Epithelial cell of esophagus (primary cell): ENCODE data around the gene ARSG.
A peak's percentile ranks its signal among the peaks of the same experiment; 100 is the strongest.

ENCODE experiments used
- DNase-seq: peaks from one replicate; pipeline ENCODE4 v3.0.0; 2010; ENCODE audit warnings: low read depth
- H3K4me3 ChIP-seq: 2 replicates; pipeline ENCODE4 v1.5.1; 2011; ENCODE audit warnings: mild to moderate bottlenecking, low read length, control low read depth
- CTCF ChIP-seq: IDR thresholded peaks from 2 replicates; pipeline ENCODE4 v1.5.1; 2011; ENCODE audit warnings: low read depth, mild to moderate bottlenecking, low read length, control low read depth, inconsistent platforms; ENCODE audit not compliant: insufficient read depth; ENCODE audit errors: missing control alignments

The ARSG gene

GRCh38 chr17:68422821-68423220 is 131.5 kb downstream of the ARSG start:
- no peak overlapping the region for H3K4me3 ChIP-seq
- DNase-seq: no peak
- no peak for TF ChIP-seq CTCF

GRCh38 chr17:68423251-68423650 is 132.0 kb downstream of the ARSG start:
- TF ChIP-seq CTCF: no peak
- no peak for DNase-seq

GRCh38 chr17:68424203-68424602 is 132.9 kb downstream of the ARSG start:
- no peak for DNase-seq
- no peak for TF ChIP-seq CTCF
- H3K4me3 ChIP-seq: no peak overlapping the region

More at GRCh38 chr17:68423251-68423650, 132.0 kb downstream of the ARSG start:
- H3K4me3 ChIP-seq: no peak overlapping the region

GRCh38 chr17:68424861-68425260 is 133.6 kb downstream of the ARSG start:
- no peak for TF ChIP-seq CTCF
- peak; percentile 65 for DNase-seq
- H3K4me3 ChIP-seq: no peak overlapping the region

GRCh38 chr17:68425979-68426378 is 134.7 kb downstream of the ARSG start:
- DNase-seq: no peak
- no peak for TF ChIP-seq CTCF
- H3K4me3 ChIP-seq: no peak overlapping the region

- no peak for DNase-seq
- H3K4me3 ChIP-seq: no peak overlapping the region
- no peak for TF ChIP-seq CTCF
Observed at GRCh38 chr17:68427575-68427974, 136.3 kb downstream of the ARSG start.

GRCh38 chr17:68428498-68429172 is 137.3 kb downstream of the ARSG start:
- no peak for DNase-seq
- no peak for TF ChIP-seq CTCF
- H3K4me3 ChIP-seq: no peak overlapping the region
